ENCODE measurements around the gene UBASH3B. TPM values are rescaled to one million over a fixed set of nuclear protein-coding genes. Genes with fewer than 3 reads are reported as not detected.

The UBASH3B gene
- total RNA-seq, 1 donor: 23.2 TPM

GRCh38 chr11:122665861-122666260 is 10.3 kb downstream of the UBASH3B start:
- H3K4me3 ChIP-seq (ENCODE audit: low read depth, low read length): no peak overlapping the region
- DNase-seq (ENCODE audit: low read depth): no peak
- TF ChIP-seq, protein P1, sequence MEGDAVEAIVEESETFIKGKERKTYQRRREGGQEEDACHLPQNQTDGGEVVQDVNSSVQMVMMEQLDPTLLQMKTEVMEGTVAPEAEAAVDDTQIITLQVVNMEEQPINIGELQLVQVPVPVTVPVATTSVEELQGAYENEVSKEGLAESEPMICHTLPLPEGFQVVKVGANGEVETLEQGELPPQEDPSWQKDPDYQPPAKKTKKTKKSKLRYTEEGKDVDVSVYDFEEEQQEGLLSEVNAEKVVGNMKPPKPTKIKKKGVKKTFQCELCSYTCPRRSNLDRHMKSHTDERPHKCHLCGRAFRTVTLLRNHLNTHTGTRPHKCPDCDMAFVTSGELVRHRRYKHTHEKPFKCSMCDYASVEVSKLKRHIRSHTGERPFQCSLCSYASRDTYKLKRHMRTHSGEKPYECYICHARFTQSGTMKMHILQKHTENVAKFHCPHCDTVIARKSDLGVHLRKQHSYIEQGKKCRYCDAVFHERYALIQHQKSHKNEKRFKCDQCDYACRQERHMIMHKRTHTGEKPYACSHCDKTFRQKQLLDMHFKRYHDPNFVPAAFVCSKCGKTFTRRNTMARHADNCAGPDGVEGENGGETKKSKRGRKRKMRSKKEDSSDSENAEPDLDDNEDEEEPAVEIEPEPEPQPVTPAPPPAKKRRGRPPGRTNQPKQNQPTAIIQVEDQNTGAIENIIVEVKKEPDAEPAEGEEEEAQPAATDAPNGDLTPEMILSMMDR (IDR thresholded peaks at IDR 0.05; ENCODE audit: insufficient read depth, low read length): no peak

GRCh38 chr11:122666743-122667142 is 11.2 kb downstream of the UBASH3B start:
- DNase-seq (ENCODE audit: low read depth): no peak
- no peak overlapping the region for H3K4me3 ChIP-seq (ENCODE audit: low read depth, low read length)
- TF ChIP-seq, protein P1 (IDR thresholded peaks at IDR 0.05; ENCODE audit: insufficient read depth, low read length): no peak

GRCh38 chr11:122668562-122669090 is 13.1 kb downstream of the UBASH3B start:
- peak; percentile 64 for DNase-seq (ENCODE audit: low read depth)
- TF ChIP-seq, protein P1 (IDR thresholded peaks at IDR 0.05; ENCODE audit: insufficient read depth, low read length): no peak
- H3K4me3 ChIP-seq (ENCODE audit: low read depth, low read length): no peak overlapping the region

GRCh38 chr11:122670131-122670530 is 14.6 kb downstream of the UBASH3B start:
- TF ChIP-seq, protein P1 (IDR thresholded peaks at IDR 0.05; ENCODE audit: insufficient read depth, low read length): no peak
- DNase-seq (ENCODE audit: low read depth): no peak
- H3K4me3 ChIP-seq (ENCODE audit: low read depth, low read length): no peak overlapping the region

DNA sequence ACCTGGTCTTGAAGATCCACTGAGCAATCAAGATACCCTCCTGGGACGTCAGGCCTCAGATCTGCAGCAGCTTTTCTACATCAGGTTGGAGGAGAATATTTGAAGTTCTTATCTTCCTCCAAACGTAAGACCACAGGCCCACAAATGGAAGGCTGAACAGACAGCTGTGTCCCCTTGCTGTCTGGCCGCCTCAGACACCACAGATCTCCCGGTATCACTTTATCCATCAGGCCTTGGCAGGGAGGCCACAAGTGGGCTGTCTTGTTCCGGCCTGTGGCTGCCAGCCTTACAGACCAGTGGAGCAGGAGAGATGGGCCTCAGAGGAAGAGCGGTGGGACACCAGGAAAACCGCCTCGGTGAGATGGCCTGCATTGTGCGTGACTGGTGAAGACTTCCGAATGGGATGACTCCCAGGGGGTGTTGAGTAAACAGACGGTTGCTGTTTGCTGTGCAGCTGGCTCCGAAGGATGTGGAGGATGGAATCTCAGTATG is 15.9 kb downstream of the UBASH3B start:
- H3K4me3 ChIP-seq (ENCODE audit: low read depth, low read length): no peak overlapping the region
- no peak for DNase-seq (ENCODE audit: low read depth)
- TF ChIP-seq, protein P1 (IDR thresholded peaks at IDR 0.05; ENCODE audit: insufficient read depth, low read length): no peak

DNA sequence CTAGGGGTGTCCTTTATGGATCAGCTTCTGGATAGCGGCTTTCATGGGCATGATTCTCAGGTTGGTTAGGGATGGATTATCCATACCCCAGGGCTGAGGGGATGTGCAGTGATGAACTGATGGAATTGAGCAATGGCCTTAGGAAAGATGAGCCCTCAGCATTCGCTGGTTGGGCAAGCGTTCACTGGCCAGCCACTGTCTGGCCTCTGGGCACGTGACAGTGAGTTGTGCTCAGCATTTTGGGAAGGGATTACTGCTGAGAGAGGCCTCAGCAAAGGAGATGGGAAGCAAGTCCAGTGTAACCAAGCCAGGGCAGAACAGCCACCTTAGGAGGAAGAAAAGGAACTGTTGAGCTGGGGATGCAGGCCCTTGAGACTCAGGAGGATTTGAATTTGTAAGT is 17.4 kb downstream of the UBASH3B start:
- no peak overlapping the region for H3K4me3 ChIP-seq (ENCODE audit: low read depth, low read length)
- TF ChIP-seq, protein P1 (IDR thresholded peaks at IDR 0.05; ENCODE audit: insufficient read depth, low read length): no peak
- no peak for DNase-seq (ENCODE audit: low read depth)

DNA sequence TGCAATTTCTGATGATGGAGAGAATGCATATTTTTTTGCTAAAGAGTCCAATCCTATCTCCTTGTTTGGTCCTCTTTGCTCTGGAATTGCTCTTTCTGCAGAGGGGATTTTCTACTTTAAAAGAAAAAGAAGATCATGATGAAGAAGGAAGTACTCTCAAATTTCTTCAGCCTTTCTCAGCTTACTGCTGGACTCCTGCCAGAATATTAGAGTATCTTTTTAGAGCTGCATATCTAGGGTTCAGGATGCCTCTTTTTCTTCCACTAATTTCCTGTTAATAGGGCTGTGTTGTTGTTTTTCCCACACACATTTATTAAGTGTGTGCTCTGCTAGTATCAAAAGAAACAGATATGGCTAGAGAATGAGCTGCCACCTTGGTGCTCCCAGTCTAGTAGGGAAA is 18.2 kb downstream of the UBASH3B start:
- TF ChIP-seq, protein P1 (IDR thresholded peaks at IDR 0.05; ENCODE audit: insufficient read depth, low read length): no peak
- no peak overlapping the region for H3K4me3 ChIP-seq (ENCODE audit: low read depth, low read length)
- peak; percentile 43 for DNase-seq (ENCODE audit: low read depth)
